Measurements from ENCODE around the gene IL2RG.
A peak's percentile ranks its signal among the peaks of the same experiment; 100 is the strongest.

The IL2RG gene

GRCh38 chrX:71111141-71111843 is at the start of gene IL2RG:
Gene IL2RG, minus strand, starts transcription at chrX:71111577. Its CDS starts 38 bp downstream, at chrX:71111539.
- no peak for DNase-seq

GRCh38 chrX:71160475-71160874 is 49.1 kb upstream of the IL2RG start:
- DNase-seq, result no peak

GRCh38 chrX:71159335-71159734 is 48.0 kb upstream of the IL2RG start:
- DNase-seq, result no peak

DNA sequence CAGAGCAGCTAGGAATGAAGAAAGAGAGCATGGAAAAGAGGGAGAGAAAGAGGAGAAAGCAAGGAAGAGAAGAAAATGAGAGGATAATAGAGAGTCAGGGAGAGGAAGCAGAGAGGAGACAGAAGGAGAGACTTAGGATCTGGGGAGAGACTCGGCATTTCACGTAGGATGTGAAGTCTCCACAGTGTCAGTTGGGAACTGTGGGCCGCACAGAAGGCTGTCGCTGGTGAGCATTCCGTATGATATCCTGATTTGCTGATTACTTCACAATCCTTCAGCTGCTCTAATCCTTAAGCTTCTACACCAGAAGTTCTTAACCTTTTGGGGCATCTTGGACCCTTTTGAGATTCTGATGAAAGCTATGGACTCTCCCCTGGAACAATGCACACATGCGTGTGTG is 47.2 kb upstream of the IL2RG start:
- no peak for DNase-seq

- no peak for DNase-seq
Observed at GRCh38 chrX:71154641-71155040, 43.3 kb upstream of the IL2RG start.

GRCh38 chrX:71154196-71154595 is 42.8 kb upstream of the IL2RG start:
- no peak for DNase-seq

DNA sequence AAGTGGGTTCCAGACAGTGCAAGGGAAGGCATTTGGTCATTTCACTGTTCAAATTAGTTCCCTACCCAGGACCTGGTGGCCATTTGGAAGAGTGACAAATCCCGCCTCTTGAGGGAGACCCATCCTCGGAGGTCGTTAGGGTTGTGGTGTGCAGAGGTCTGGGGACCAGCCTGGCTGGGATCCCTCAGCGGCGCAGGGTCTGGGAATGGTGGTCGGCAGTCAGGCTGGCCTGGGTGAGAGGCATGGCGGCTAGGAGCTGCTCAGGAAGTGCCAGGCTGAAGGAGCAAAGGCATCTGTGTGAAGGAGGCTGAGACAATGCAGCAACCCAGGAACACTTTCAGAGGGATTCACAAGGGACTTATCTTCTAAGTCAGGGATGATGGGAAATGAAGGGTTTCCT is 40.0 kb upstream of the IL2RG start:
- no peak for DNase-seq

- no peak for DNase-seq
Observed at GRCh38 chrX:71148278-71148663, 36.9 kb upstream of the IL2RG start.

GRCh38 chrX:71147496-71148277 is 36.3 kb upstream of the IL2RG start:
- DNase-seq, result no peak

DNA sequence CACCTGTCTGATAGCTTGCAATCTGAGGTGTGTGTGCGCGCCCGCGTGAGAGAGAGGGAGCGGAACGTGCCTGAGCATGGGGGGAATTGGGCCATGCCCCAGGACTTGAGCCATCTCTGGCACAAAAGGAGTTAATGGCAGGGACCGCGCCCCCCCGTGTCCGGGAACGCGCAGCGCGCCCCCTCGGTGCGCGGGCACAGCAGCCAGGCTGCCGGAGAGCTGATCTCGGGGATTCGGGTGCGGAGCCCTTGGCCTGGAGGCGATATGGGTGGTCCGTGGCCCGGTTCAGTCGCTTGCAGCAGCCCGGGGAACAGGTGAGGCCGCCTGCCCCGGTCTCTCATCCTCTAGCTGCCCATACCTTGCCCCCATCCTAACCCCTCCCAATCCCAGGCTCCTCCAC is 33.3 kb upstream of the IL2RG start, which contains the start of gene NLGN3:
Gene NLGN3, plus strand, starts transcription at position 191 of the 400 bp plus-strand sequence. CDS start 2,909 bp downstream, outside the sequence.
- peak in 1 of 2 experiments; percentile 25 for DNase-seq

GRCh38 chrX:71143508-71143907 is 32.1 kb upstream of the IL2RG start:
- no peak for DNase-seq

DNA sequence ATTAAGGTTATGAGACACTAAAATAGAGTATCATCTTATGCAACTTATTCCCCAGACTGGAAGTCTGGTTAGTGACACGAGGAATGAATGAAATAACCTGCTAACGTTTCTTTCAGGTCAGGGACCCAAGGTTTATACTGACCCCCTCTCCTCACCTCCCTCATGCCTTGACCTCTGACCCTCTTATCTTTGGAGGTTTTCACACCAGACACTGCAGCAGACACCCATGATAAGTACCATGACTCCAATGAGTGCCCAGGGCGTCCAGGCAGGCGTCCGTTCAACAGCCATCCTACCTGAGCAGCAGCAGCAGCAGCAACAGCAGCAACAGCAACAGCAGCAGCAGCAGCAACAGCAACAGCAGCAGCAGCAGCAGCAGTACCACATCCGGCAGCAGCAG is 29.1 kb upstream of the IL2RG start:
- no peak for DNase-seq

DNA sequence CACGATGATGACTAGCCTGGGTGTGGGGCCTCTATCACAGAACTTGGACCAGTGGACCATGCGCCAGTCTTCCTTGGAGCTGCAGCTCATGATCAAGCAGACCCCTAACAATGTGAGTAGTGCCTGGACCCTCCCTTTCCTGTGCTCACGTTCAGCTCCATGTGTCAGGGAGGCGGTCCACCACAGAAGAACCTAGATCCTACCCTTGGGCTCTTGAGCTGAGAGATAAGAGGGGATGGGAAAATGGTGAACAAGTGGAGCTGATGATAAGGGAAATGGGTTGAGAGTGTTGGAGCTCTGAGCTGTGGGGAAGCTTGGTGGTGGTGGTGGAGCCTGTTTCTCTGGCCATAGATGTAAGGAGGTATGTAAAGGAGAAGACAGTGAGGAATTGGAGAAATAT is 20.1 kb upstream of the IL2RG start:
- DNase-seq, result no peak

DNA sequence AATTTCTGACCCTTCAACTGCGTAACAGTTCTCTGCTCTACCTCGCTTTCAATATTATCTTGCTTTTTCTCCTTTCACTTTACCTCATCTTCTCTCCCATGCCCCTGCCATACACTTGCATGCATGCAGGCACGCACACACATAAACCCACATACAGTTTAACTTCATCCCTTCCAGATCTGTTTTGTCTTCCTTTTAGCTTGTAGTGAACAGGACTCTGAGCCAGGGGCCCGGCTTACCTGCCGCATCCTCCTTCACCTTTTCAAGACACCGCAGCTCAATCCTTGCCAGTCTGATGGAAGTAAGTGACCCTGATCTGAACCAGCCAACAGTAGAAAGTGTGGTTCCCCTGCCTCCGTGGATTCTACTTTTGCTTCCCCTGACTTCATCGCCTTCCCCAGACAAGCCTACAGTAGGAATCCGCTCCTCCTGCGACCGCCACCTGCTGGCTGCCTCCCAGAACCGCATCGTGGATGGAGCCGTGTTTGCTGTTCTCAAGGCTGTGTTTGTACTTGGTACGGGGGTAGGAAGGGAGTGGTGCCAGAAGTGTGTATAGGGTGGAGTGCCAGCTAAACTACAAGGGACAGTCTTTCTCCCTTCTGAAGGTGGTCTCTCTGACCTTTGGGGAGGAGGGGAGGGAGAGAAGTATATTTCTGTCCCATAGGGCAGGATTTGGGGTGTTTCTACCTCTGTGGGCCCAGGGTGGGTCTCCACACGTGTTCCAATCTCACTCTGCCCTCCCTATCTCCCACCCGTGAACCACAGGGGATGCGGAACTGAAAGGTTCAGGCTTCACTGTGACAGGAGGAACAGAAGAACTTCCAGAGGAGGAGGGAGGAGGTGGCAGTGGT is 17.8 kb upstream of the IL2RG start:
- peak; percentile 5 to 61 for DNase-seq

GRCh38 chrX:71128166-71128833 is 16.9 kb upstream of the IL2RG start:
- no peak for DNase-seq

DNA sequence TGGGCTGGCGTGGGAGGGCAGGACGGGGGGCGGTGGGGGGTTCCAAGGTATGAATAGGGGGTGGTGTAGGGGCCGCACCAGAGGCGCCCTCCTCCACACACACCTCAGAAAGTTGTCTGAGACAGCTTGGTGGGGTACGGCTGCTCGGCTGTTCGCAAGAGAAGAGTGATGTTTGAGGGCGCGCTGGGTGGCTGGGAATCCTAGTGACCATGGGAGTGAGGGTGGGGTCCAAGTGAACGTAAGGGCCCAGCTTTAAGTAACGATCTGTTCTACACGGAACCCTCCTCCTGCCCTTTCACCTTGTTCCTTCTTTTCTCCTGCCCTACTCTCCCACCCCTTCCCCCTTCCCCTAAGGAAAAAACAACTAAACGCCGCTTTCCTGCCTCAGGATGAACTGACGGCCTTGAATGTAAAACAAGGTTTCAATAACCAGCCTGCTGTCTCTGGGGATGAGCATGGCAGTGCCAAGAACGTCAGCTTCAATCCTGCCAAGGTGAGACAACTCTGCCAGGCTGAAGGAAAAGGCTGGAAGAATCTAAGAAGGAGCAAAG is 7.7 kb upstream of the IL2RG start:
- DNase-seq, result no peak

DNA sequence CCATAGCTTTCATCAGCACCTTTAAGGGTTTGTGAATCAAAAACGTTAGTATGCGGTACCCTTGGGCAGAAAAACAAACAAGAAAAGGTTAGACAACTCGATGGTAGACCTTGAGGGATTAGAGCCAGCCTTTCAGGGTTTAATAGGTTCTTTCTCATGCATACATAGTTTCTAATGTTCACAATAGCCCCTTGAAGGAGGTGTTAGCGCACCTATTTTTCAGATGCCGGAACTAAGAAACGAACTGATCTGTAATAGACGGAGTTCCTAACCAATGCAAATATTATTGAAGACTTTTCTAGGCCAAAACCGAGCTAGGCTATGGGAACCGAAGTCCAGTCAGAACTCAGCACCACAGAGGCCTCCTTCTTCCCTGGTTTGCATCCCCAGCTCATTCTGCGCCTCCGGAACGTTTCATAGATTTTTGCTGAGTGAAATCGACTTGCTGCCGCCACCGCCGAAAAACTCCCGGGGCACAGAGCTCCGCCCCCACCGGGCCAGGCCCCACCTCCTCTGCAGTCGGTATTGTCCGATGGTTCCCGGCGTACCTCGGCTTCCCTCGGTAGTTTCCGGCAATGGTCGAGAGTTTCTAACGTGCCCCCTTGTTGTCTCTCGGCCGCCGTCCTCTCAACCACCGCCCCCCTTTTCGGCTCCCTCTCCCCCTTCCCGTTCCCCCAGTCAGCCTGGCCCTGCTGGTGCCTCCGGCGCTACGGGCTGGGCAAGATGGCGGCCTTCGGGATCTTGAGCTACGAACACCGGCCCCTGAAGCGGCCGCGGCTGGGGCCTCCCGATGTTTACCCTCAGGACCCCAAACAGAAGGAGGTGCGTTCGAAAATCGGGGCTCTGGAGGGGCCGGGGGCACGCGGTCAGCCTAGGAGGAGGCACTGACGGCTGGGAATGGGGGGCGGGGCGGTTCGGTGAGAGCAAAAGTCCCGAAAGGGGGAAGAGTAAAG is 6.9 kb upstream of the IL2RG start, which contains the start of gene MED12:
Gene MED12, plus strand, starts transcription at position 565 of the 953 bp plus-strand sequence. Its CDS starts 159 bp downstream, at position 724.
- peak; percentile 55 to 84 for DNase-seq

GRCh38 chrX:71117358-71117757 is 6.0 kb upstream of the IL2RG start:
- no peak for DNase-seq

DNA sequence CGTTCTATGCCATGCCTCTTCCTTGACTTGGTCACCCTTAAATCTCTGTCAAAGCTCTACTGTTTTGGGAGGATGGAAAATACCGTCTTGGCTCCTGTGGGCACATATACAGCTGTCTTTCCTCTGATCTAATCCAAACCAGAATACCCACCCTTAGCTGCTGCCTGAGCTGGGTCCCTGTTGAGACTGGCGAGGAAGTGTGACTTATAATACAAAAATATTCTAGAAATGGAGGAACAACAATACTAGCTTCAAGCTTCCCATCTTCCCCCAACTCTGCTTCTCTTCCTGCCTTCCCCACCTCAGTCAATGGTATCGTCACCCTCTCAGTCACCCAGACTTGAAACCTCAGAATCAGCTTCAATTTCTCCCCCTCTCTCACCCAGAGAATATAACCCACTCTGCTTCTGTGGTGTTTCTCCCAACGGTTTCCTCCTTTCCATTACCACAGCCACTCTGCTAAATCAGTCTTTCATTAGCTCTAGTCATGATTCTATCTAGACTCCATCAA is 599 bp upstream of the IL2RG start:
- DNase-seq, result no peak

DNA sequence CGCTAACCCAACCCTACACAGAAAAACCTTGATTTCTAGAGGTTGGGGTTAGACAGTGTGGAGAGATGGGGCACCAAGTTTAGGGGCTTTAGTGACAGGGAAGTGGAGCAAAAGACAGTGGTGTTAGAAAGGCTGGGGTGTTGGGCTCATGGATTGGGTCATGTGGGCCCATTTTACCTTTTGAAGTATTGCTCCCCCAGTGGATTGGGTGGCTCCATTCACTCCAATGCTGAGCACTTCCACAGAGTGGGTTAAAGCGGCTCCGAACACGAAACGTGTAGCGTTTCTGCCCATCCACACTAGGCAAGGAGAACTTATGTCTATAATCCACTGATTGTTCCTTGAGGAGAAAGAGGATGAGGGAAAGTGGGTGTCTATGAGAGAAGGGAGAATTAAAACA is 2.3 kb downstream of the IL2RG start:
- no peak for DNase-seq
